RWPE1 (cell line): Measurements from ENCODE around the gene SARS2.
A peak's percentile ranks its signal among the peaks of the same experiment; 100 is the strongest.

ENCODE experiments used
- CTCF ChIA-PET: fragments of 350-600 bp; sonication (Branson Sonifier 250); formaldehyde crosslinking; extraction: SDS; loops from one replicate; lab custom pipeline; 2021; lab: Yijun Ruan, JAX
- POLR2A ChIA-PET: fragments of 400-600 bp; formaldehyde crosslinking; extraction: SDS; loops from one replicate; lab custom pipeline; 2020; ENCODE audit warnings: antibody characterized with exemption; ENCODE audit not compliant: low non-redundant PET; lab: Yijun Ruan, JAX
- DNase-seq: peaks from one replicate; pipeline ENCODE4 v3.0.0; 2012; ENCODE audit warnings: low spot score
- H3K27ac ChIP-seq: fragments of 450-650 bp; 2 replicates; pipeline ENCODE4 v1.5.1; 2017
- CTCF ChIP-seq: fragments of 450-650 bp; conservative IDR thresholded peaks from 2 replicates; pipeline ENCODE4 v1.5.1; 2017; ENCODE audit warnings: low read depth, mild to moderate bottlenecking

SARS2 gene

GRCh38 chr19:38930776-38931520 lies 385 bp upstream of the SARS2 start, which contains the start of gene MRPS12:
Gene MRPS12, plus strand, starts transcription at chr19:38930944. Its CDS starts 351 bp downstream, at chr19:38931295.
- CTCF ChIA-PET = interaction anchor here (0.5 to 1.5 kb wide), 10 partner anchors 12 to 528 kb away, joined by 3 to 9 read pairs (median 3); partner anchors contain the start of gene FAM98C
- POLR2A ChIA-PET = interaction anchor here (0.5 to 1.6 kb wide), 4 partner anchors 9 to 82 kb away, joined by 3 to 4 read pairs (median 3); no protein-coding TSS in a partner anchor

GRCh38 chr19:38928391-38929001 lies 2.1 kb downstream of the SARS2 start:
- CTCF ChIA-PET = no interaction called here
- DNase-seq = no peak
- TF ChIP-seq CTCF = no peak
- POLR2A ChIA-PET = no interaction called here
- no peak overlapping the region for H3K27ac ChIP-seq

More at GRCh38 chr19:38930776-38931520, 385 bp upstream of the SARS2 start, which contains the start of gene MRPS12:
- peak within 1 kb of the TSS; percentile 89 for H3K27ac ChIP-seq
- TF ChIP-seq CTCF = no peak
- peak; percentile 100 for DNase-seq

- DNase-seq = no peak
- H3K27ac ChIP-seq = no peak overlapping the region
- ChIA-PET CTCF (interaction anchor here (0.6 kb wide), 1 partner anchor 475 kb away, joined by 3 read pairs; no protein-coding TSS in a partner anchor), POLR2A (no interaction called here)
- no peak for TF ChIP-seq CTCF
Observed at GRCh38 chr19:38924388-38924787, 6.2 kb downstream of the SARS2 start.

- CTCF ChIA-PET = interaction anchor here (0.6 kb wide), 1 partner anchor 96 kb away, joined by 3 read pairs; no protein-coding TSS in a partner anchor
- DNase-seq = no peak
- H3K27ac ChIP-seq = no peak overlapping the region
- no peak for TF ChIP-seq CTCF
- POLR2A ChIA-PET = no interaction called here
Observed at GRCh38 chr19:38922482-38922881, 8.1 kb downstream of the SARS2 start.

- no peak for DNase-seq
- CTCF ChIA-PET = no interaction called here
- peak overlapping the region; percentile 13; the same call in 1 of the 2 replicates for H3K27ac ChIP-seq
- no peak for TF ChIP-seq CTCF
- POLR2A ChIA-PET = no interaction called here
Observed at GRCh38 chr19:38921420-38922274, 8.9 kb downstream of the SARS2 start.
